GM10266 (cell line): ENCODE measurements around the gene RSL1D1.
"Not testable (repeated sequence)": the region's sequence is repeated elsewhere in the genome, so short reads cannot be mapped to it uniquely, and the experiment has no call there.

Experiments
- DNase-seq: peaks from one replicate; pipeline ENCODE4 v3.0.0; 2012; ENCODE audit errors: extremely low spot score
- CTCF ChIP-seq: IDR thresholded peaks from 2 replicates; pipeline ENCODE4 v1.5.1; 2012; ENCODE audit warnings: mild to moderate bottlenecking, low read depth; ENCODE audit not compliant: control insufficient read depth, insufficient read depth; ENCODE audit errors: missing control alignments

The RSL1D1 gene

GRCh38 chr16:11835309-11835708, 16.0 kb downstream of the RSL1D1 start:
- TF ChIP-seq CTCF = no peak
- no peak for DNase-seq

GRCh38 chr16:11833951-11834695, 17.2 kb downstream of the RSL1D1 start:
- no peak for DNase-seq
- TF ChIP-seq CTCF = no peak

GRCh38 chr16:11828696-11829095, 22.6 kb downstream of the RSL1D1 start:
- DNase-seq = no peak
- no peak for TF ChIP-seq CTCF

- not testable (repeated sequence) for DNase-seq
These were observed 25.7 kb downstream of the RSL1D1 start for GRCh38 chr16:11825520-11826165.

GRCh38 chr16:11824362-11824761, 27.0 kb downstream of the RSL1D1 start:
- TF ChIP-seq CTCF = no peak
- DNase-seq = no peak

- not testable (repeated sequence) for DNase-seq
These were observed 27.7 kb downstream of the RSL1D1 start for GRCh38 chr16:11823645-11824044.

GRCh38 chr16:11819798-11820197, 31.5 kb downstream of the RSL1D1 start:
- no peak for DNase-seq
- no peak for TF ChIP-seq CTCF

GRCh38 chr16:11818970-11819369, 32.4 kb downstream of the RSL1D1 start:
- DNase-seq = not testable (repeated sequence)

GRCh38 chr16:11816123-11816522, 35.2 kb downstream of the RSL1D1 start:
- no peak for TF ChIP-seq CTCF
- no peak for DNase-seq

GRCh38 chr16:11814800-11815199, 36.5 kb downstream of the RSL1D1 start:
- not testable (repeated sequence) for DNase-seq
